Suppressor macrophage treated with lipopolysaccharide for 1 hour (primary cell): ENCODE results near the gene ZNF582.
A peak's percentile ranks its signal among the peaks of the same experiment; 100 is the strongest.

ENCODE experiments used
- DNase-seq, 3 donors: peaks; one replicate each; pipeline ENCODE4 v3.0.0-alpha.2; 2020 to 2022

Gene ZNF582

DNA sequence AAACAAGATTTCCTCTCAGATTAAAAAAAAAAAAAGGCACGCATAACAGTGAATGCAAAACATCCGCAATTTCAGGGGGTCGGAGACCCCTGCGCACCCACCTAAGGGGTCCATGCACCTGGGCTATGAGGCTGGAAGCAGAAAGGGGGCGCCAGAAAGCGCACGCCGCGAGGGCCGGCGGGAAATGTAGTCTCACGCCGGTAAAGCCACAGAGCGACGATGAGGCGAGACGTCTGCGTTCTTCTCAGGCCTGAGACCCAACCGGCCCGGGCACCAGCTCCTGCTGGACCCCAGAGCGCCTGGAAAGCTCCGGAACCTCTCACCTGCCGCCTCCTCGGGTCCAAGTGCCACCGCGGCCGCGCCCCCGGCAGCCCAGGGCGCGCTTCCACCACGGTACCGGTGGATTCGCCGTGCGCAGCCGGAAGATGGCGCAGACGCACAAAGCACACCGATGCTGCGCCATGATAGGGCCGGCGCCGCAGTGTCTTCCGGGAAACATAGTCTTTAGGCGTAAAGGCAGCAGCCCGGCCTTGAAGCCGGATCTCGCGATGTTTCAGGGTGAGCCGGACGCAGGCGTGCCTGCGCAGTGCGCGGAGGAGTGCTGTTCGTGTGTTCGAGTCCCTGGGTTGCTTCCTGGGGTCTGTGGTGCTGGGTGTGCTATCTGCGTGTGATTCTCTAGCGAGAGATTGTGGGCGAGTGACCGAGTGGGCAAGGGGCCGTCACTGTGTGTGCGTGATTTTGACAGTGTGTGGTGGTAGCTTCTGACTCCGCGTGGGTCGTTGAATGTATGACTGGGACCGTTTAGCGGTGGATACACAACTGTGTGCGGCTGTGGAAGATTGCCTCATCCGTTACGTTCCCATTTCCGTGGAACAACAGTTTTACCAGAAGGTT lies at the start of gene ZNF582:
ZNF582 (minus strand) TSS at position 416 of the 894 bp plus-strand sequence. CDS start 1,782 bp downstream, outside the sequence.
- peak; percentile 96 to 98 (median 96) for DNase-seq

DNA sequence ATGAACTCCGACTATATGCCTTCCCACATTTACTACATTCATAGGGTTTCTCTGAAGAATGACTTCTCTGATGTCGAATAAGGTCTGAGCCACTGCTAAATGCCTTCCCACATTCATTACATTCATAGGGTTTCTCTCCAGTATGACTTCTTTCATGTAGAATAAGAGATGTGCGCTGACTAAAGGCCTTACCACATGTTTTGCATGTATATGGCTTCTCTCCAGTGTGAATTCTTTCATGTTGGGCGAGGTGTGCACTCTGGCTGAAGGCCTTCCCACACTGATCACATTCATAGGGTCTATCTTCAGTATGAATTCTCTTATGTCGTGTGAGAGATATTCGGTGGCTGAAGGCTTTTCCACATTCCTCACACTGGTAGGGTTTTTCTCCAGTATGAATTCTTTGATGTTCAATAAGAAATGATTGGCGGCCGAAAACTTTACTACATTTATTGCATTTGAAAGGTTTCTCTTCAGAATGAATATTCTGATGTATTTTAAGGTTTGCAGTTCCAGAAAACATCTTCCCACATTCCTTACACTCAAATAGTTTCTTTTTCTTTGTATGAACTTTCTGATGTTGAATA lies 48.0 kb upstream of the ZNF582 start:
- no peak for DNase-seq

DNA sequence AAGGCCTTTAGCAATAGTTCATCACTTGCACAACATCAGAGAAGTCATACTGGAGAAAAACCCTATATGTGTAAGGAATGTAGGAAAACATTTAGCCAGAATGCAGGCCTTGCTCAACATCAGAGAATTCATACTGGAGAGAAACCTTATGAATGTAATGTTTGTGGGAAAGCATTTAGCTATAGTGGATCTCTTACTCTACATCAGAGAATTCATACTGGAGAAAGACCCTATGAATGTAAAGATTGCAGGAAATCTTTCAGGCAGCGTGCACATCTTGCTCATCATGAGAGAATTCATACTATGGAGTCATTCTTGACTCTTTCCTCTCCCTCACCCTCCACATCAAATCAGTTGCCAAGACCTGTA lies 30.6 kb upstream of the ZNF582 start:
- peak; percentile 1 to 19 (median 10) for DNase-seq

DNA sequence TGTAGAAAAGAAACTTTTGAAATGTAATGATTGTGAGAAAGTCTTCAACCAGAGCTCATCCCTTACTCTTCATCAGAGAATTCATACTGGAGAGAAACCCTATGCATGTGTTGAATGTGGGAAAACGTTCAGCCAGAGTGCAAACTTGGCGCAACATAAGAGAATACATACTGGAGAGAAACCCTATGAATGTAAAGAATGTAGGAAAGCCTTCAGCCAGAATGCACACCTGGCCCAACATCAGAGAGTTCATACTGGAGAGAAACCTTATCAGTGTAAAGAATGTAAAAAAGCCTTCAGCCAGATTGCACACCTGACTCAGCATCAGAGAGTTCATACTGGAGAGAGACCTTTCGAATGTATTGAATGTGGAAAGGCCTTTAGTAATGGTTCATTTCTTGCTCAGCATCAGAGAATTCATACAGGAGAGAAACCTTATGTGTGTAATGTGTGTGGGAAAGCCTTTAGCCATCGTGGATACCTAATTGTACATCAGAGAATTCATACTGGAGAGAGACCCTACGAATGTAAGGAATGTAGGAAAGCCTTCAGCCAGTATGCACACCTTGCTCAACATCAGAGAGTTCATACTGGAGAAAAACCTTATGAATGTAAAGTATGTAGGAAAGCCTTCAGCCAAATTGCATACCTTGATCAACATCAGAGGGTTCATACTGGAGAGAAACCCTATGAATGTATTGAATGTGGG lies 30.1 kb upstream of the ZNF582 start:
- DNase-seq: peak in 1 of 3 donors; percentile 0

DNA sequence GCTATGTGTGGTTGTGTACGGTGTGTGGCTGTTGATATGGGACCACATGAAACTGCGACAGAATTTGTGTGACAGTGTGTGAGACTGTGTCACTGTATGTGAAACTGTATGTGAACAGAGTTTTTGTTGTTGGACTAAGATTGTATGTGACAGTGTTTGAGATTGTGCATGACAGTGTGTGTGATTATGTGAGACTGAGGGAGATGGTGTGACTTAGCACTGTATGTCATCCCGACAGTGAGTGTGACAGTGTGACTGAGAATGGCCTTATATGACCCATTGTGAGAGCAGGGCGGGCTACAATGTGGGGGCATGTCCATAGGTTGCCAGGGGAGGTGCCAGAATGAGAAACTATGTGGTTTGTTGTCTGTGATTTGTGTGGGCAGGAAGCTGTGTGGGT lies 11.7 kb upstream of the ZNF582 start:
- DNase-seq: no peak

DNA sequence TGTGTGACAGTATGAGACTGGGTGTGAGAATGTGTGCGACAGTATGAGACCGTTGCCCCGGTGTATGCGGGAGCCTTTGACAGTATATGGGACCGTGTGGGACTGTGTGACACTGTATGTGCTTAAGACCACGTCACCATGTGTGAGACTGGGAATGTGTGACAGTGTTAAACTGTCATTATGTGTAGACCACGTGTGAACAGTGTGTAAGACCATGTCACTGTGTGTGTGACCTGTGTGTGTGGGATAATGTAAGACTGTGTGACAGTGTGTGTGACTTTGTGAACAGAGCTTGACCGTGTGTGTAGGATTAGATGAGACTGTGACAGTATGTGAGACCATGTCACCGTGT lies 11.3 kb upstream of the ZNF582 start:
- DNase-seq: no peak

DNA sequence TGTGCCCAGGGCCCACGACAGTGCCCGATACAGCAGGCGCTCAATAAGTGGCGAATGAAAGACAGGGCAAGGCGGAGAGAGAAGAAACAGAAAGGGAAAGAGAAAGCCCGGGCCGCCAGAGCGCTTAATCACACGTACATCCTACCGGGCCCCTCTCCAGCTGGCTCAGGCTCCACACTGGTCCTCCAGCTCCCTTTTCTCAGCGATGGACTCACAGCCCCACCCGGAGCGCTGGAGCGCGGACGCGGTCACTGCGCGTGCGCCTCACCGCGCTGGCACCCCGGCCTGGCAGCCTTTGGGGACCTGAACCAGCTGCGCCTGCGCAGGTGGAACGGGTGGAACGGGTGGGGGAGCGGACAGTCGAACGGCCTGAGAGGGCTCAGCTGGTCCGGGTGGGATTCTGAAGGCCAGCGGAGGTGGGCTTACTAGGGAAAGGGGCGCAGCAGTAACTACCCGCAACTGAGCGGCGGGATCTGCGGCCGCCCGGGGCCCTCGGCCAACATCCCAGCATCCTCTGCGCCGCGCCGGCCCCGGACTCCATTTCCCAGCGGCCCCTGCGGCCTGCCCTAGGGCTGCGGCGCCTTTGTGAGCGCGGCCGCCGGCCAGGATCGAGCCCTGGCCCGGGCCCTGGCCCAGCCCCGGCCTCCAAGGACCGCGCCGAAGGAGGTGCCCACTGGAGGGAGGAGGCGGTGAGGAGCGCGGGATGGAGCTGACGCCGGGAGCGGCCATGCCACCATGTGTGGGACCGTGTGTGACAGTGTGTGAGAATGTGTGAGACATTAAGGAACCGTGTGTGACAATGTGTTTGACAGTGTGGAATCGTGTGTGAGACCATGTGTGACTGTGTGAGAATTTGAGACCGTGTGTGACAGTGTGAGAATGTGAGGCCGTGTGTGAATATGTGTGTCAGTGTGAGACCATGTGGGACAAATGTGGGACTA lies 10.7 kb upstream of the ZNF582 start, which contains the start of gene ZNF583:
ZNF583 (plus strand) TSS at position 569 of the 941 bp plus-strand sequence. CDS start 2,783 bp downstream, outside the sequence.
- DNase-seq: peak; percentile 94 to 97 (median 97)

DNA sequence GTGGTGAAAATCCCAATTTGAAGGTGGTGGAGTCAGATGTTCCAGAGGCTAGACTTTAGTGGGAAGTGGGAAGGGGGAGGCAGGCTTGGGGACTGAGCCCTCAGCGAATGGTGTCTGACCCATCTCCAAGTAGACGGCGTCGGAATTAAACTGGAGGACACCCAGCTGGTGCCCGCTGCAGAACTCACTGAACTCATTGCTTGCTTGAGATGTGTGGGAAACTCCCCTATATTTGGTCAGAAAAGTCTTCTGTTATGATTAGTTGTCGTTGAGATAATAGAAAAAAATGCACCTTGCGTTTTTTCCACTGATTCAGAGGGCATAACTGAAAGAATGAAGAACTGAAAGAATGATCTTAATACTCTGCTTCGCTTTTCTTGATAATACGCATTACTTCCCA lies 9.9 kb upstream of the ZNF582 start:
- DNase-seq: peak; percentile 1 to 27 (median 7)

DNA sequence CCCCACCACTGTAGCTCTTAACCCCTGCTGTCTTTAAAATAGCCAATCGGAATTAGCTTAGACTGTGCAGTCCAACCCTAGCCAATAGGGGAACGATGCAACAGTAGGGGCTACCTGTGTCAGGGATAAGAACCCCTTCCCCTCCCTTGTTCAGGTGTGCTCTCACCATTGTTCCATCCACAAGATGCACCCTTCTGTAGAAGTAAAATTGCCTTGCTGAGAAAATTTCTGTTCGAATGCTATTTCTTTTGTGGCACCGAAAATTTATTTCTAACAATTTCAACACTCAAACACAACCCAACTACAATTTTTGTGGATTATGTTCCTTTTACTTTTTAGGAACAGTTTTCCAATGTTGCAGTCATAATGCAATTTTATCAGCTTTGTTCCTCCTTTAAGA lies 7.2 kb upstream of the ZNF582 start:
- no peak for DNase-seq

DNA sequence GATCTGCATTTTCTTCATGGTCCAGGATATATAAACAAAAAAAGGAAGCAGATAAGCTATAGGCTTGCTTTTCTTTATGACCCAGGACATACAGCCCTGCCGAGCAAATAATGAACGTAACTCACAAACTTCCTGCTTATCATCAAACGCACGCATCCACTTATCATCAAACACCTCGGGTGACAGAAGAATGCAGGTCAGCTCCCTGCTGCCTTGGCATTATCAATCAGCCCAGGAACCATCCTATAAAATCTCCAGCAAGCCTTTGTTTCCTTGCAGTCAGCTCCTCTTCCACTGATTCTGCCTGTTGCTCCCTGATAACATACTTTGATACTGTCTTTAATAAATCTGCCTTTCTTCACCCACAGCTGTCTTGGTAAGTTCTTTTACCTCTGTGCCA lies 5.5 kb upstream of the ZNF582 start:
- DNase-seq: no peak

DNA sequence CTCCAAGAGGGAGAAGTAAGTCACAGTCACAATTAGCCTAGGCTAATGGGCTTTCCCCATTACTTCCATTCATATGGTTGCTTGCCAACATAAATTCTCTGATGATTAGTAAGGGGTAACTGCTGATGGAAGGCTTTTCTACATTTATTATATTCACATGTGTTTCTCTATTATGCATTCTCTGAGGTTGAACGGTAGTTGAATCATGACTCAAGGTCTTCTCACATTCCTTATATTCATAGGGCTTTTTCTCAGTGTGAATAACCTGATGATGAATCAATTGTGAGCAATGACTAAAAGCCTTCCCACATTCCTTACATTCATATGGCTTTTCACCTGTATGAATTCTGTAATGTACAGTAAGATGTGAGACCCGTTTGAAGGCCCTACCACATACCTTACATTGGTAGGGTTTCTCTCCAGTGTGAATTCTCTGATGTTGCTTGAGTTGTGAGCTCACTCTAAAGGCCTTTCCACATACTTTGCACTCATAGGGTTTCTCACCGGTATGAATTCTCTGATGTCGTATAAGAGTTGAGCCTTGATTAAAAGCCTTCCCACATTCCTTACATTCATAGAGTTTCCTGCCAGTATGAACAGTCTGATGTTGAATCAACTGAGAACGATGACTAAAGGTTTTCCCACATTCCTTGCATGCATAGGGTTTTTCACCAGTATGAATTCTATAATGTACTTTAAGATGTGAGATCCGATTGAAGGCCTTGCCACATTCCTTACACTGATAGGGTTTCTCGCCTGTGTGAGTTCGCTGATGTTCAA lies 9.3 kb downstream of the ZNF582 start:
- DNase-seq: no peak

DNA sequence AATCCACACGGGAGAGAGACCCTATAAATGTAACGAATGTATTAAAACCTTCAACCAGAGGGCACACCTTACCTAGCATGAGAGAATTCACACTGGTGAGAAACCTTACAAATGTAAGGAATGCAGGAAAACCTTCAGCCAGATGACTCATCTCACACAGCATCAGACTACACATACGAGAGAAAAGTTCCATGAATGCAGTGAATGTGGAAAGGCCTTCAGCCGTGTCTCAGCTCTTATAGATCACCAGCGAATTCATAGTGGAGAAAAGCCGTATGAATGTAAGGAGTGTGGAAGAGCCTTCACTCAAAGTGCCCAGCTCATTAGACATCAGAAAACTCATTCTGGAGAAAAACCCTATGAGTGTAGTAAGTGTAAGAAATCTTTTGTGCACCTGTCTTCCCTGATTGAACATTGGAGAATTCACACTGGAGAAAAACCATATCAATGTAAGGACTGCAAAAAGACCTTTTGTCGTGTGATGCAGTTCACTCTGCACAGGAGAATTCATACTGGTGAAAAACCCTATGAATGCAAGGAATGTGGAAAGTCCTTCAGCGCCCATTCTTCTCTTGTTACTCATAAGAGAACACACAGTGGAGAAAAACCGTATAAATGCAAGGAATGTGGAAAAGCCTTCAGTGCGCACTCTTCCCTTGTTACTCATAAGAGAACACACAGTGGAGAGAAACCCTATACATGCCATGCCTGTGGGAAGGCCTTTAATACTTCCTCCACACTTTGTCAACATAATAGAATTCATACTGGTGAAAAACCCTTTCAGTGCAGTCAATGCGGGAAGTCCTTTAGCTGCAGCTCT lies 16.0 kb downstream of the ZNF582 start:
- no peak for DNase-seq

DNA sequence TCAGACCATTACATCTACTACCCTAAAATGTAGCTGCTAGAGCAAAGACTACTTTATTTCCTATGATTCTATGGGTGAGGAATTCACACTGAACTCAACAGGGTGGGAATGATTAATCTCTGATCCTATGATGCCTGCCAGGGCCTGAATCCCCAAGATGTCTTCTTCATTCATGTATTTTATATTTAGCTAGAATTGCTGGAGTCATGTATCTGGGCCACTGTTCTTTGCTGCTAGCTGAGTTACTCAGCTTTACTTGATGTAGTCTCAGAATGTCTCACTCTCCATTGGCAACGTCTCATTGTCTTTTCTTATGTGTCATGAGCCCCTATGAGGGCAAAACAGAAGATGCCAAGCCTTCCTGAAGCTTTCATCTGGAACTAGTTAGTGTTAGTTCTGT lies 21.1 kb downstream of the ZNF582 start:
- no peak for DNase-seq

DNA sequence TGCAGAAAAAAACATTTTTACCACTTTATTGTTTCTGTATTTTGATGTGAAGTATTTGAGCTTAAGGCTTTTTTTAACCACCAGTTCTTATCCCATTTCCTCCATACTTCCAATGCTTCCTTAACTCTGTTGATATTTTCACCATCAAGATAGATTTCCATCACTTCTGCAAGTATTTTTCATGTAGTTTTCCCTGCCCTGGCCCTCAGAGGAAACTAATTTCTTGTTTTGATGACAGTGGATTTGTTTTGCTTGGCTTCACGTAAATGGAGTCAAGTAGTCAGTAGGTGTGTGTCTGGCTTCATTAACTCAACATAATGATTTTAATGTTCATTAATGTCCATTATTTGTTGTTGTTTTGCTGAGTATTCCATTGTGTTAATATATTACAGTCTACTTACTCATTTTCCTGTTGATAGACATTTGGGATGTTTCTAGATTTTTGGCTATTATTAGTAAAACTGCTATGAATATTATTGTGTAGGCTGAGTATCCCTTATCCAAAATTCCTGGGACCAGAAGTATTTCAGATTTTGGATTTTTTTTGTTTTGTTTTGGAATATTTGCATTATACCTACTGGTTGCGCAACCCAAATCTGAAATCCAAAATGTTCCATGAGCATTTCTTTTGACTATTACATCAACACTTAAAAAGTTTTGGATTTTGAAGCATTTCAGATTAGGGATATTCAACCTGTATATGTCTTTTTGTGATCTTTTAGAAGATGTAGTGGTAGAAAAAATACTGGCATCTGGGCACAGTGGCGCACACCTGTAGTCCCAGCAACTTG lies 23.3 kb downstream of the ZNF582 start:
- DNase-seq: no peak

DNA sequence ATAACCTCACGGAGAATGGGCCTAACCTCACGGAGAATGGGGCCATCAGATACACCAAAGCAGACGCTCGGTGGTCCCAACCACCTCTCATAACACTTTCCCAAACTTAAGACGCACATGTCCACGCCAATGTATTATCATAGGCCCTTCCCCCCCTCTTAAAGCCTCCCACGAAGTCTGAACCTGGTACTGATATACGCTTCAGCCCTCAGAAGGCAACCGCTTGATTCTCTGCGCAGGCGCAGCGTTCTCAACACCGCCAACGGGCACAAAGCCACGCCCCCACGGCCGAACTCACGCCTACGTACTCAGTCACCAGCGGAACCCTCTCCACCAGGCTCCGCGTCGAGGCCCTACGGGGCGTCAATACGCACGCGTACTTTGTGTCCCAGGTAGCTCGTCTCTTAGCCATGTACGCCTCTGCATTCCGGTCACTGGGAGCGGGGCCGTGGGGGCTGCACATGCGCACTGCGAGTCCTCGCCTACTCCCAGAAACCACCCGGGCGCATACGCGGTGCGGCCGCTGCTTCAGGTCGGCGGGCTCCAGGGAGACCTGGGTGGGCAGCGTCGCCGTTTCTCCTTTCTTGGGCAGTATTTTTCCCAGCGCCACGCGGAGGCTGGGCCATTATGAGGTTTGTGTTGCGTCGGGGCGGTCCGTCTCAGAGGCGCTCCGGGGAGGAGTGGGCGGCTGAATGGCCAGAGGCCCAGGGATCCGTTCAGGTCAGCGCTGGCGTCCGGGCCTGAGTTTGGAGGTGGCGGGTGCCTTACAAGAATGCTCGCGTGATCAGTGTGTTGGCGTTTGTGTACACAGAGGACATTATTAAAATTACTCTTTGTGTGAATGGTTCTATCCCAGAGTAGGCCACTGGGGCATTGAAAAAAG lies 25.3 kb downstream of the ZNF582 start:
- peak; percentile 85 to 91 (median 90) for DNase-seq

DNA sequence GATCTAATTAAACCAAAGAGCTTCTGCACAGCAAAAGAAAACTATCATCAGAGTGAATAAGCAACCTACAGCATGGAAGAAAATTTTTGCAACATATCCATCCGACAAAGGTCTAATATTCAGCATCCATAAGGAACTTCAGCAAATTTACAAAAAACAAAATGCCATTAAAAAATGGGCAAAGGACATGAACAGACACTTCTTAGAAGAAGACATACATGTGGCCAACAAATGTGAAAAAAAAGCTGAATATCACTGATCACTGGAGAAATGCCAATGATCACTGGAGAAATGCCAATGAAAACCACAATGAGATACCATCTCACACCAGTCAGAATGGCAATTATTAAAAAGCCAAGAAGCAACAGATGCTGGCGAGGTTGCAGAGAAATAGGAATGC lies 32.5 kb downstream of the ZNF582 start:
- no peak for DNase-seq

DNA sequence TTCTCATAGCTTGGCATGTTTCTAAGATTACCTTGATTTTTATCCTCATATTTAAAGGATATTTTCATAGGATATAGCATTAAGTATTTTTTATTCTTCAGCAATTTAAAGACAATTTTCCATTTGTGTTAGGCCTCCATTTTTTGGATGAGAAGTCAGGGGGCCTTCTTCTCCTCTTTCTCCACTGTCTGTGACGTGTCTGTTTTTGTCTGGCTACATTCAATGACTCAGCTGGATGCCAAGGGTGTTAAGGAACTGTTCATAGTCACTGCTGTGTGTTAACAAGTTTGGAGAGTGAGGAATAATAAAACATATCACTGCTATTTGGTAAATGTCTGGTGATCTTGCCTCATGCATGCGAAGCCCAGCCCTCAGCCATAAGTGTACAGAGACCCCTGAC lies 36.4 kb downstream of the ZNF582 start:
- DNase-seq: no peak

DNA sequence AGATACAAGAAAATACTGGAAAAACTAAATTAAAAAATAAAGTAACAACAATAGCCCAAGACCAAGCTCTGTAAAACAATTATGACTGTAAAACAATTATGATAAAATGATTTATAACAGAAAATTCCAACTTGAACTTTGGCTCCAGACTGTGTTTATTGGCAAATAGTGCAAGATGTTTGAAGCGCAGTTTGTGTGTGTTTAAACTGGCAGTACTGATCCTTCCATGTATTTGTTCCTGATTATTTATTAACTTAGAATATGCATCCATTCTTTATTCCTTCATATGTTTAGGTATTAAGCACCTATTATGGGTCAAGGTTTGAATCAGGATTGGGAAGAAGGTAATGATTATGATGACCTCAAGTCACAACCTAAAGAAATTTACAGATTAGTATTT lies 37.8 kb downstream of the ZNF582 start:
- no peak for DNase-seq

DNA sequence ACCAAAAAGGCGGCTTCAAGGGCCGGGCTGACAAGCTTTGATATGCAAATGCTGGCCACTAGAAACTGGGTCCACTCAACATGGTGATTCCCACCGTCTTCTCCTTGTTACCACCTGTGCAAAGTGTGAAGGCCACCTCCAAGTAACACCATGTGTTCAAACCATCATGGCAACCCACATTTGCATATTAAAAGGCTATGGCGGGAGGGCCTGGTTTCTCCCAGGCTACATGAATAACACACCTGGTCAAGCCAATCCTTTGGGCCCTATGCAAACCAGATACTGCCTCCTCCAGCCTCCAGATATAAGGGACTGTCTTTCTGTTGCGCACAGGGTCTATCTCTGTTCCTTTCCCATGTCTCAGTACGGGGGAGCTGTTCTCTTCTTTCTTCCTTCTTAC lies 42.1 kb downstream of the ZNF582 start:
- DNase-seq: no peak
